Esophagus muscularis mucosa (tissue), 4 donors: ENCODE results near the gene CENPB. TPM values are rescaled to one million over a fixed set of nuclear protein-coding genes. Genes with fewer than 3 reads are reported as not detected.
"Not testable (repeated sequence)": the region's sequence is repeated elsewhere in the genome, so short reads cannot be mapped to it uniquely, and the experiment has no call there.

Experiments
- DNase-seq: peaks from one replicate; pipeline ENCODE4 v3.0.0-alpha.2; 2017; ENCODE audit errors: extremely low spot score
- H3K27ac ChIP-seq, 4 donors: fragments of 200-600 bp; sonication (generic); replicated peaks in 1 of 4; 1 replicate in 3 of 4; 2 replicates in 1 of 4; pipeline ENCODE4 v1.5.1; 2016 to 2019; ENCODE audit warnings: mild to moderate bottlenecking in 1 of 4
- H3K27me3 ChIP-seq, 4 donors: fragments of 200-600 bp; sonication (generic); one replicate each; pipeline versions ENCODE4 v1.5.1 to v1.6.0; 2016 to 2019
- H3K36me3 ChIP-seq, 4 donors: fragments of 200-600 bp; sonication (generic); one replicate each; pipeline ENCODE4 v1.5.1; 2016 to 2019
- H3K4me1 ChIP-seq, 4 donors: fragments of 200-600 bp; sonication (generic); one replicate each; pipeline ENCODE4 v1.5.1; 2016 to 2019
- H3K4me3 ChIP-seq, 4 donors: fragments of 200-600 bp; sonication (generic); 1 replicate in 2 of 4; 2 replicates in 2 of 4; pipeline ENCODE4 v1.5.1; 2016 to 2019; ENCODE audit warnings: mild to moderate bottlenecking in 4 of 4, moderate library complexity in 1 of 4
- H3K9me3 ChIP-seq, 4 donors: fragments of 200-600 bp; sonication (generic); 1 replicate in 3 of 4; 2 replicates in 1 of 4; pipeline ENCODE4 v1.5.1; 2016 to 2019
- CTCF ChIP-seq, 3 experiments: fragments of 200-600 bp in 2 of 3; fragments of 450-650 bp in 1 of 3; sonication (generic) in 2 of 3; IDR thresholded peaks; one replicate each; pipeline ENCODE4 v1.5.1; 2017 to 2019; ENCODE audit warnings: antibody characterized with exemption in 3 of 3, mild to moderate bottlenecking in 2 of 3, moderate library complexity in 1 of 3
- EP300 ChIP-seq: sonication (generic); formaldehyde crosslinking; IDR thresholded peaks from one replicate; pipeline ENCODE4 v1.6.1; 2017; ENCODE audit warnings: antibody characterized with exemption
- POLR2A ChIP-seq: fragments of 450-650 bp; IDR thresholded peaks from one replicate; pipeline ENCODE4 v1.6.1; 2017; ENCODE audit warnings: antibody characterized with exemption, moderate library complexity, mild to moderate bottlenecking, low read depth
- POLR2AphosphoS5 ChIP-seq, 2 donors: sonication (generic); formaldehyde crosslinking; IDR thresholded peaks; one replicate each; pipeline ENCODE4 v1.6.1; 2017; ENCODE audit warnings: antibody characterized with exemption in 2 of 2
- WGBS: methylation state at CpG from one replicate; pipeline ENCODE4 v1.1.5; 2018; 5-methylcytosine and 5-hydroxymethylcytosine counted together
- intact Hi-C: fragments of 100-400 bp; cut with DNase I; formaldehyde crosslinking; loops from one replicate; pipeline ENCODE4 v1.15.1; 2023
- total RNA-seq, 4 donors: library from RNA; depleted of rRNA; stranded (reverse); fragments of >200 nt; gene quantifications; one replicate each; pipeline versions ENCODE4 v1.1.0 to v1.2.1, GENCODE V29; 2016

Gene CENPB
- 100 to 1,000 TPM; 131 to 225 (median 199) TPM for total RNA-seq

GRCh38 chr20:3786665-3787323 lies at the start of gene CENPB:
CENPB (minus strand) TSS chr20:3786740; CDS start chr20:3786483, 257 bp downstream.
- H3K9me3 ChIP-seq, result no peaks in the 10 kb centered on the region
- H3K36me3 ChIP-seq, result peaks cover 0 to 20% (median 11%) of the 10 kb centered on the region in 4 donors
- peaks cover 32 to 52% (median 47%) of the 10 kb centered on the region in 4 donors for H3K4me1 ChIP-seq
- H3K27ac ChIP-seq, result peak within 1 kb of the TSS; percentile 79 to 90 (median 84)
- no peaks in the 10 kb centered on the region for H3K27me3 ChIP-seq
- TF ChIP-seq POLR2AphosphoS5 (IDR thresholded peaks at IDR 0.05) (peak; percentile 42 to 49), CTCF (IDR thresholded peaks at IDR 0.05) (peak; percentile 75 to 94 (median 90)), EP300 (no peak), POLR2A (no peak)
- peak; percentile 94 for DNase-seq
- intact Hi-C loops, result loop anchor here (2.0 to 5.0 kb wide), 2 partner anchors 34 to 296 kb away; partner anchors contain the start of gene AP5S1
- 21% methylated on average over 8 of the region's 70 CpGs for WGBS
- H3K4me3 ChIP-seq, result peak within 1 kb of the TSS; percentile 68 to 83 (median 73)

GRCh38 chr20:3836132-3836531 lies 49.6 kb upstream of the CENPB start:
- intact Hi-C loops, result no loop called here
- no peak overlapping the region for H3K27ac ChIP-seq
- H3K4me3 ChIP-seq, result no peak overlapping the region
- peaks cover 0 to 17% (median 3%) of the 10 kb centered on the region in 4 donors for H3K36me3 ChIP-seq
- H3K9me3 ChIP-seq, result no peaks in the 10 kb centered on the region
- DNase-seq, result no peak
- H3K27me3 ChIP-seq, result no peaks in the 10 kb centered on the region
- H3K4me1 ChIP-seq, result no peaks in the 10 kb centered on the region
- TF ChIP-seq EP300, result no peak
- TF ChIP-seq POLR2AphosphoS5 (IDR thresholded peaks at IDR 0.05), result no peak
- TF ChIP-seq CTCF (IDR thresholded peaks at IDR 0.05), result no peak
- TF ChIP-seq POLR2A, result no peak
- 94% methylated on average over 4 of the region's 4 CpGs for whole genome bisulfite sequencing

GRCh38 chr20:3829891-3830290 lies 43.4 kb upstream of the CENPB start:
- H3K4me1 ChIP-seq, H3K9me3 ChIP-seq, H3K4me3 ChIP-seq, intact Hi-C loops, H3K27me3 ChIP-seq, H3K27ac ChIP-seq, DNase-seq: not testable (repeated sequence)
- peaks cover 0 to 42% (median 14%) of the 10 kb centered on the region in 4 donors for H3K36me3 ChIP-seq
- WGBS, result 94% methylated on average over 5 of the region's 5 CpGs

- intact Hi-C loops, result no loop called here
- 92% methylated on average over 3 of the region's 3 CpGs for WGBS
- H3K27ac ChIP-seq, result no peak overlapping the region
Observed at GRCh38 chr20:3828798-3829197, 42.3 kb upstream of the CENPB start.

More at GRCh38 chr20:3828798-3829197, 42.3 kb upstream of the CENPB start:
- DNase-seq, result no peak
- TF ChIP-seq EP300, result no peak
- no peak for TF ChIP-seq POLR2A
- TF ChIP-seq CTCF (IDR thresholded peaks at IDR 0.05), result no peak
- no peak for TF ChIP-seq POLR2AphosphoS5 (IDR thresholded peaks at IDR 0.05)
- Histone ChIP-seq H3K4me3 (no peak overlapping the region), H3K4me1 (no peaks in the 10 kb centered on the region), H3K27me3 (no peaks in the 10 kb centered on the region), H3K9me3 (no peaks in the 10 kb centered on the region), H3K36me3 (peaks cover 4 to 49% (median 24%) of the 10 kb centered on the region in 4 donors)
